HG02884 (cell line): Measurements from ENCODE around the gene RABL6.
"Not testable (repeated sequence)": the region's sequence is repeated elsewhere in the genome, so short reads cannot be mapped to it uniquely, and the experiment has no call there.

ENCODE experiments used
- ATAC-seq: cut with Tn5 transposase; IDR thresholded peaks from one replicate; pipeline ENCODE4 v1.9.1; 2021; ENCODE audit warnings: mild to moderate bottlenecking, moderate library complexity; ENCODE audit not compliant: unreplicated experiment

The RABL6 gene

DNA sequence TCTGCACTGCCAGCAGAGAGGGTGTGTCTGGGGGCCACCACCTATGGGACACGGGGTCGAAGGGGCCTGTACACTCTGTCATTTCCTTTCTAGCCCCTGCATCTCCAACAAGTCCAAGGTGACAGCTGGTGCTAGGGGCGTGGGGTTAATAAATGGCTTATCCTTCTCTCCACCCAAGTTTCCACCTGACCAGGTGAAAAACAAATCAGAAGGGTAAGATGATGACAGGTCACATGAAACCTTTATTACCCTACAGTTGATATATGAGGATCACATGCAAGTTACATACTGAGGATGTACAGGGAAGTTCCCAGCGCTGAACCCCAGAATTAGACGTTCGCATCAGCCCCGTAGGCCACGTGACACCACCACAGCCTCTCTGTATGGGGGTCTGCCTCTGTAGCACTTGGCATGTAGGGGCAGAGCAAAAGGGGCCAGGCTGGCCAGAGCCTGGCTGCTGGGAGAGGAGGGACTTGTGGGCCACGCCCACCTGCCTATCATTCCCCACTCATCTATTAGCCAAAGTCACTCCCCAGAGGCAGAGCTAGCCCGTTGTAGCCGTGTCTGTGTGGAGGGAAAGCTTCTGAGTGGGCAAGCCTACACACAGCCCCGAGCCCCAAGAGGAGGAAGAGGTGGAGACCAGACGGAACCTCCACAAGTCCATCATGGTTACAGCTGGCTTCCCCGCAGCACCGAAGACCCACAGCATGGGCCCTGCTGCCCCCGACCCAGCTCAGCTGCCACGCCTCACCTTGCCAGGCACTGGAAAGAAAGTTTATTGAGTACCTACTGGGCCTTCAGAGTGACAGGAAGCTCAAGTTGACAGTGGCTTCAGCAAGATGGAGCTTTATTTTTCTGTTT, 14.4 kb upstream of the RABL6 start:
- ATAC-seq = no peak

DNA sequence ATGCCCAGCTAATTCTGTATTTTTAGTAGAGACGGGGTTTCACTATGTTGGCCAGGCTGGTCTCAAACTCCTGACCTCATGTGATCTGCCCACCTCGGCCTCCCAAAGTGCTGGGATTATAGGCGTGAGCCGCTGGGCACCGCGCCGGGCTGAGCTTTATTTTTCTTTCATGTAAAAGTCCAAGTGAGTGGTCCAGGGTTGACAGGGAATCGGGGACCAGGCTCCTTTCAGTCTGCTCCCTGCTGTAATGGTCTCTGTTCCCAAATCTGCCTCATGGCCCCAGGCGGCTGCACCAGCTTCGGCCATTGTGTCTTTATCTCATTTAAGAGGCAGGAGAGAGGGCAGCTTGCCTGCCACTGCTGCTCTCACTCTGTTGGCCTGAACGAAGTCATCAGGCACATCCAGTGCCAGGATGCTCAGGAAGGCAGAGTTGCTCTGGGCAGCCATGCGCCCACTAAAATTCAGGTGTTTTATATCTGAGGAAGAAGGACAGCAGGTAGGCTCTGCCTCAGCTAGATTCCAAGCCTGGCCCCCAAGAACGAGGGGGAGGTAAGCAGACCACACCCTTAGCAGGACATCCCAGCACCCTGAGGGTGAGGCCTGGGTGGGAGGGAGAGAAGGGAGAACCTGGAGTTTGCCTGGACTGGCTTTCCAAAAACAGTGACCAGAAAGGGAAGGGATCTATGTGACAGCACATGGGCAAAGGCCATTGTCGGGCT, 13.3 kb upstream of the RABL6 start:
- ATAC-seq = no peak

DNA sequence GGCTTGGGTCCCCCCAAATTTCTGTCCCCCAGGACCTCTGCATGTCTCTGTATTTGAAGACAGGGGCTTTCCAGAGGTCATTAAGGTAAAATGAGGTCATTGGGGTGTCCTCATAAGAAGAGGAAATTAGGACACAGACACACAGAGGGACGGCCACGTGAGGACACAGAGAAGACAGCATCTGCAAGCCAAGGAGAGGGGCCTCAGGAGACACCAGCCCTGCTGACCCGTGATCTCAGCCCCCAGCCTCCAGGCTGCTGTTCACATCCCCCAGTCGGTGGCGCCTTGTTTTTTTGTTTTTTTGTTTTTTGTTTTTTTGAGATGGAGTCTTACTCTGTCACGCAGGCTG, 12.8 kb upstream of the RABL6 start:
- ATAC-seq = no peak

DNA sequence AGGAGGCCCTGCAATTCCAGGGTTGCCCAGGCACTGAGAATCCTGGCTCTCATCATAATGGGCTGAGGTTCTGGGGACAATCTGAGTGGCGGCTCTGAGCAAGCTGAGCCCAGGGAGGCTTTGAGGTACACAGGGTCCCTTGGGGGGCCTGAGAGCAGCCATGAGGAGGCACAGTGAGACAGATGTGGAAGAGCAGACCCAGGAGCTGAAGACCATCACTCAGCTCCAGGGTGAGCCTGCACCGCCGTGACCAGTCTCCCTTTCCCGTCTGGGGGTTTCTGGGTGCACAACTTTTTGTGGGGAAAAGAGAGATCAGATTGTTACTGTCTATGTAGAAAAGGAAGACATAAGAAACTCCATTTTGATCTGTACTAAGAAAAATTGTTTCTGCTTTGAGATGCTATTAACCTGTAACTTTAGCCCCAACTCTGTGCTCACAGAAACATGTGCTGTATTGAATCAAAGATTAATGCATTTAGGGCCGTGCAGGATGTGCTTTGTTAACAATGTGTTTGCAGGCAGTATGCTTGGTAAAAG, 11.4 kb upstream of the RABL6 start, which contains the start of gene CCDC183:
CCDC183 (plus strand) TSS at position 101 of the 537 bp plus-strand sequence; CDS start at position 161, 60 bp downstream.
- no peak for ATAC-seq

DNA sequence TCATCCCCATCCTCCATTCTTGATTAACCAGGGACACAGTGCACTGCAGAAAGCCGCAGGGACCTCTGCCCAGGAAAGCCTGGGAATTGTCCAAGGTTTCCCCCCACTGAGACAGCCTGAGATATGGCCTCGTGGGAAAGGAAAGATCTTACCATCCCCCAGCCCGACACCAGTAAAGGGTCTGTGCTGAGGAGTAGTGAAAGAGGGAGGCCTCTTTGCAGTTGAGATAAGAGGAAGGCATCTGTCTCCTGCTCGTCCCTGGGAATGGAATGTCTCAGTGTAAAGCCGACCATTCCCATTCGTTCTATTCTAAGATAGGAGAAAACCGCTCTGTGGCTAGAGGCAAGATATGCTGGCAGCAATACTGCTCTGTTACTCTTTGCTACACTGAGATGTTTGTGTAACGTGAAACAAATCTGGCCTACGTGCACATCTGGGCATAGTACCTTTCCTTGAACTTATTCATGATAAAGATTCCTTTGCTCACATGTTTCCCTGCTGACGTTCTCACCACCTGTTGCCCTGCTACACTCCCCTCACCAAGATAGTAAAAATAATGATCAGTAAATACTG, 10.9 kb upstream of the RABL6 start:
- not testable (repeated sequence) for ATAC-seq

DNA sequence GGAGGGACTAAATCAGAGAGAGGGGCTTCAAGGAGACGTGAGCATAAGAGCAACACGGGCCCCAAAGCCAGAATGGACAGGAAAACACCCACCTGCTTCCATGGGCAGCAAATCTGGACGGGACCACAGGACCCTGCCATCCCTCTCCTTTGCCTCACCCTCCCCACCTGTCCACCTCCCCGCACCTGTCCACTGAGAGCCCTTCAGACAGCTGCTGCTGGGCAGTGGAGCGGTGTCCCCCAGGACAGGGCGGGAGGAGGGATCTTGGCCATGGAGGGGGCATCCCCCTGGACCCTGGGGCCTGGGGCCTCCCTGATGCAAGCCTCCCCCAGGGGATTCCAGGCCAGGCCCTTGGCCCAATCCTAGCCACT, 9.1 kb upstream of the RABL6 start:
- no peak for ATAC-seq

DNA sequence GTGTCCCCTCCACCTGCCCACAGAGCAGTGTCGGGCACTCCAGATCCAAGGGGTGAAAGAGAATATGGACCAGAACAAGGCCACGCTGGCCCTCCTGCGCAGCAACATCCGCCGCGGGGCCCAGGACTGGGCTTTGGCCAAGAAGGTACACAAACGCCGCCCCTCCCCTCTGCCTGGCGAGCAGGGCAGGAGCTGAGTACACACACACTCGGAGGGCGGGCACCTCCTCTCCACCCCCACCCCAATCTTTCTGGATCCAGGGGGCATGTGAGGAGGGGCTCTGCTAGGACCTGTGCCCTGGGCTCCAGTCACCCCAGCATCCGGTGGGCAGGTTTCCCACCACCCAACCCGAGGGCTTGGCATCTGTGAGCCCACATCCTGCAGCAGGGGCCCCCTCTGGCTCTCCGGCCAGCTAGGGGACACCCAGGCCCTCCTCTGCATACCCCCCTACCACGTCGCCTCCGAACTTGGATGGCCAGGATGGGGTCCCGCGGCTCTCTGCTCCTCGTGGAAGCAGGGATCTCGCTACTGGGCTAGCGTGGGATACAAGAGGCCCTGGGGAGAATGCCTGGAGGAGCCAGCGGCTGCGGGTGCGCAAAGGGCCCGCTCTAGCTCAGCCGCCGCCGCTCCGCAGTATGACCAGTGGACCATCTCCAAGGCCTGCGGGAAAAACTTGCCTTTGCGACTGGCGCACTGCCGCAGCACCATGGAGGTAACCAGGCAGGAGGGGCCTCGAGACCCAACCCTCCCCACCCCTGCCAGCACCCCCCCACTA, 8.5 kb upstream of the RABL6 start:
- no peak for ATAC-seq

DNA sequence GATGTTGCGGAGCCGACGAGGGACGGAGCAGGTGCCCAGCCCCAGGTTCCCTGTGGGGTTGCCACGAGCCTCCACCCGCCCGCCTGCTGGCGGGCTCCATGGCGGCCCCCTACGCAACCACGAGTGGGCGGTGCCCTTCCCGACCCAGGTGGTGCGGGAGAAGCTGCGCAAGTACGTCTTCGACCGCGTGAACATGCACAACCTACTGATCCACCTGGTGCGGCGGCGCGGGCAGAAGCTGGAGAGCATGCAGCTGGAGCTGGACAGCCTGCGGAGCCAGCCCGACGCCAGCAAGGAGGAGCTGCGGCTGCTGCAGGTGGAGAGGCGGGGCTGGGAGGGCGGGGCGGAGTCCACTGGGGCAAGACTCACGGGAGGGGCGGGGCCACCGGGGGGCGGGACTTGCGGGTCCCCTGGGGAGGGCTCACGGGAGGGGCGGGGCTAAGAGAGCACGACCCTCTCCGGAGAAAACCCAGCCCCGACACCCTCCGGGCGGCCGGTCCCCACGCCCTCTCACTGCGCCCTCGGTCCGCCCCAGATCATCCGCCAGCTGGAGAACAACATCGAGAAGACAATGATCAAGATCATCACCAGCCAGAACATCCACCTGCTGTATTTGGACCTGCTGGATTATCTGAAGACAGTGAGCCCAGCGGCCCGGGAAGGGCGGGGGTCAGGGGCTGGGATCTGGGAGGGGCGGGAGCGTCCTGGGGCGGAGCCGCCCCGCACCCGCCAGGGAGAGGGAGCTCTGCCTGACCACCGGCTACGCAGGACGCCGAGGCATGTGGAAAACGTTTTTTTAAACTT, 7.7 kb upstream of the RABL6 start:
- no peak for ATAC-seq

DNA sequence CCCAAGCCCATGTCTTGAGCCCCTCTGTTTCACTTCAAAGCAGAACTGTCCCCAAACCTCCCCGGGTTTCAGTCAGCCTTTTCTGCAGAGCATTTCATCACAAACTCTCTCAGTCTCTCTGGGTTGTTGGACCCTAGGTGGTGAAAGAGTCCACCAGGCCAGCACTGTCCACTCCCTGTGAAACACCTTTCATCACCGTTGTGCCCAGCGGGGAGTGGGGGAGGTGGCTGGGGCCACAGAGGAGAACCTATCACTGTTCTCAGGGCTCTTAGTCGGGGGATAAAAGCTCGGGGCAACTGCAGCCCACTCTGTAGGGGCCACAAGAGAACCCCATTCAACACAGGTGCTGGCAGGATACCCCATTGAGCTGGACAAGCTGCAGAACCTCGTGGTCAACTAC, 5.4 kb upstream of the RABL6 start:
- ATAC-seq = no peak

DNA sequence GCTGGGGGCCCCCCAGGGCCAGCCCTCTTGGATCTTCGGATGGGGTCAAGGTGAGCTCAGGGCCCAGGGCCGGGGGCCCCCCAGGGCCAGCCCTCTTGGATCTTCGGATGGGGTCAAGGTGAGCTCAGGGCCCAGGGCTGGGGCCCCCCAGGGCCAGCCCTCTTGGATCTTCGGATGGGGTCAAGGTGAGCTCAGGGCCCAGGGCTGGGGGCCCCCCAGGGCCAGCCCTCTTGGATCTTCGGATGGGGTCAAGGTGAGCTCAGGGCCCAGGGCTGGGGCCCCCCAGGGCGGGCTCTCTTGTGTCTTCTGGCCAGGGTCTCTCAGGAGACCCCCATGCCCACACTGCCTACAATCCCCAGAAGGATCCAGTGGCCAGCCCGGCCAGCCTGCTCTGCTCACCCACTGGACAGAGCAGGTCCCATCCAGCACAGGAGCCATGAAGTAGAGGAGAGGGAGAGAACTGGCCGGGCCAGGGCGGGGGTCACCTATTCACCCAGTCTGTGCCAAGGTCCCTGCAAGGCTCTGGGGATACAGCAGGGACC, 4.7 kb upstream of the RABL6 start:
- not testable (repeated sequence) for ATAC-seq

DNA sequence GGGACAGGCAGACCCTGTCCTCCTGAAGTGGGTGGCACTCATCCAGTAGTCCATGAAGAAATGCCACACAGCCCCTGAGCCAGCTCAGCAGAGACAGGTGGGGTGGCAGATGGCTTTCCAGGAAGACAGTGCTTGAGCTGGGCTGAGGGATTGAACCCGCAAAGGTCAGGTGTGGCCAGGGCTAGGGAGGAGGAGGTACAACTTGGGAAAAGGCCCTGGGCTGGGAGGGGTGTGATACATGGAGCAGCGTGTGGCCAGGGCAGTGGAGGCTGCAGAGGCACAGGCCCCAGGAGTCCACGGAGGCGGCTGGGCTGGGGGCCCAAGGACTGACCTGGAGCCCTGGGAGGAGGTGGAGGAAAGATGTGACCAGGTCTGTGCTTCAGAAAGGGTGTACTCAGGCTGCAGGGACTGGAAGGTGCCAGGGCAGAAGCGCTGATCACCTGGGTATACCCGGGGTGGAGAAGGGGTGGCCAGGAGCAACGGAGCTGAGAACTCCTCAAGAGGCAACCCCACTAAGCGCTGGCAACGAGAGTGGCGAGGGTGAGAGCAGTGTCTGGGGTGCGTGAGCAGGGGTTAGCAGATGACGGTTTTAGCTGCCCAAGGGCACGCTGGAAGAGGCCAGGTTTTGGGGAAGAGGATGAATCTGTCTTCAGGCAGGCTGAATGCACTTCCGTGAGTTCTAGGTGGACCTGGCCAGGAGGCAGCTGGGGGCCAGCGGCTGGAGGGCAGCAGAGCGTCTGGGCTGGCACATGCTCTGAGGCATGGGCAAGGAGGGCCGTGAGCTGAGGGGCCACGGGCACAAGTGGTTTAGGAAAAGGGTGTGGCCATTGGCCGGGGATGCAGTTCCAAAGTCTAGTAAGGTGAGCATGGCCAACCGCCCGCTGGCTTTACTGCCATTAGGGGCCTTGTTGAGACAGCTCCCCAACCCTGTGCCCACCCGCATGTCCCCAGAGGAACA, 3.9 kb upstream of the RABL6 start:
- no peak for ATAC-seq

DNA sequence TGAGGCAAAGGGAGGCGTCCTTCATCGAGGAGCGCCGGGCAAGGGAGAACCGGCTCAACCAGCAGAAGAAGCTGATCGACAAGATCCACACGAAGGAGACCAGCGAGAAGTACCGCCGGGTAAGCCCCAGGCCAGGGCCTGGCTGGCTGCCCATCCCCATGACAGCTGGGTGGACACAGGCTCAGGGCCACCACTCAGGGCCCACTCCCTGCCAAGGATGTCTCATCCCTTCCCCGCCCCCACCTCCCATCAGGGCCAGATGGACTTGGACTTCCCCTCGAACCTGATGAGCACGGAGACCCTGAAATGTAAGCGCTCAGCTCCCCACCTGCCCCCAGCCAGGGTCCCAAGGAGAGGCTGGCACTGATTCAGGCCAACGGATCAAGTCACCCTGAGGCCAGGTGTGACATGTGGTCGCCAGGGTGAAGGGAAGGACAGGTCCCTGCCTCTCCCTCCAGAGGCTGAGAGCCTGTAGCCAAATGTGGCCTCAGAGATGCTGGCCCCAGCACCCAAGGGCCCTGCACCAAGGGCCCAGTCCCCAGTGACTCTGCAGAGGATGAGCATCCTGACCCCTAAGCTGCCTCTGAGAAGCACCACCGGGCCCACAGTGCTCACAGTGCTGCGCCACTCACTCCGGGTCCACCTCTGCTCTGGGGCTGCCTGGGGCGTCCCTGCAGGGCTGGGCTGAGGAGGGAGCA, 3.1 kb upstream of the RABL6 start:
- no peak for ATAC-seq

DNA sequence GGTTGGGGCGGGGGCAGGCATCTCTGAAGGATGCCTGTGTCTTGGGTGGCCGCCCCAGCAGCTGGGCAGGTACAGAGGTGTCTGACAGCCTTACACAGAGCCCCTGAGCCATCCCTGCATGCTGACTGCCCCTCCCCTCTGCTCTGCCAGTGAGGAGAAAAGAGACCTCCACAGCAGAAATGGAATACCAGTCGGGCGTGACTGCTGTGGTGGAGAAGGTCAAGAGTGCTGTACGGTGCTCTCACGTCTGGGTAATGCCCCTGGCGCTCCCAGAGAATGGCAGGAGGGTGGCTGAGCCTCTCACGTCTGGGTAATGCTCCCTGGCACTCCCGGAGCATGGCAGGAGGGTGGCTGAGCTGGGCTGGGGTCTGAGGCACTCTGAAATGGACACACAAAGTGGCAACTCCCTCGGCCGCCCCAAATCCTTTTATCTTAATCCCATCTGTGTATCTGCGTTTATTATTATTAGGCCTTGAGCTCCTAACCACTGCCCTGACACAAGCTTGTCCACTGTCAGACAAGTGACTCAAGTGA, 2.5 kb upstream of the RABL6 start:
- no peak for ATAC-seq

DNA sequence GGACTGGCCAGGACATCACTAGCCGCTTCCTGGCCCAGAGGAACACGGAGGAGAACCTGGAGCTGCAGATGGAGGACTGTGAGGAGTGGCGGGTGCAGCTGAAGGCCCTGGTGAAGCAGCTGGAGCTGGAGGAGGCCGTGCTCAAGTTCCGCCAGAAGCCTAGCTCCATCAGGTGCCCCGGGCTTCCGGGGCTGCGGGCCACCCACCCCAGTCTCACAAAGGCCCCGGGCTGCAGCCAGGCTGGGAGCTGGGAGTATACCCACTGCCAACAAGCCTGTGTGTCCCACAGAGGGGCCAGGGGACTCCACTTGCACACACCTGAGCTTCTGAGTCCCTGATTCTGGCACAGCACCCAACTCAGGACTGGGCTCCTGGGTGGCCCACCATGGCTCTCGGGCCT, 1.7 kb upstream of the RABL6 start:
- ATAC-seq = no peak

DNA sequence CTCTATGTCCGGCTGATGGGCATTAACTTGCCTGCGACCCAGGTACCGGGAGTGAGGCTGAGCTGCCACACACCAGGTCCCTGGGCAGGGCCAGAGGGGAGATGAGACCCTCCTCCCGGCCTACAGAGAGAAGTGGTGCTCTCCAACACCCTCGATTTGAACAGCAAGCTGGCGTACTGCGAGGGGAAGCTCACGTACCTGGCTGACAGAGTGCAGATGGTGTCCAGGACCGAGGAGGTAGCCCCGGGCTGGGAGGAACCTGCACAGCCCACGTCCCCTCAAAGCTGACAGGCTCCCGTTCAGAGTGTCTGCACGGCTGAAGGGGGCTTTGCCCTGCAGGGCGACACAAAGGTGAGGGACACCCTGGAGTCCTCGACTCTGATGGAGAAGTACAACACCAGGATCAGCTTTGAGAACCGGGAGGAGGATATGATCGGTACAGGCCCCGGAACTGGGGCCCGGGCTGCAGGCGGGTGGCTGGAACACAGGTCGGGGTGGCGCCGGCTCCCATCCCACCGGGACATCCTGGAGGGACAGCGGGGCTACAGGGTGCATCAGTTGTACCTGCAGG, 1.0 kb upstream of the RABL6 start:
- ATAC-seq = no peak

DNA sequence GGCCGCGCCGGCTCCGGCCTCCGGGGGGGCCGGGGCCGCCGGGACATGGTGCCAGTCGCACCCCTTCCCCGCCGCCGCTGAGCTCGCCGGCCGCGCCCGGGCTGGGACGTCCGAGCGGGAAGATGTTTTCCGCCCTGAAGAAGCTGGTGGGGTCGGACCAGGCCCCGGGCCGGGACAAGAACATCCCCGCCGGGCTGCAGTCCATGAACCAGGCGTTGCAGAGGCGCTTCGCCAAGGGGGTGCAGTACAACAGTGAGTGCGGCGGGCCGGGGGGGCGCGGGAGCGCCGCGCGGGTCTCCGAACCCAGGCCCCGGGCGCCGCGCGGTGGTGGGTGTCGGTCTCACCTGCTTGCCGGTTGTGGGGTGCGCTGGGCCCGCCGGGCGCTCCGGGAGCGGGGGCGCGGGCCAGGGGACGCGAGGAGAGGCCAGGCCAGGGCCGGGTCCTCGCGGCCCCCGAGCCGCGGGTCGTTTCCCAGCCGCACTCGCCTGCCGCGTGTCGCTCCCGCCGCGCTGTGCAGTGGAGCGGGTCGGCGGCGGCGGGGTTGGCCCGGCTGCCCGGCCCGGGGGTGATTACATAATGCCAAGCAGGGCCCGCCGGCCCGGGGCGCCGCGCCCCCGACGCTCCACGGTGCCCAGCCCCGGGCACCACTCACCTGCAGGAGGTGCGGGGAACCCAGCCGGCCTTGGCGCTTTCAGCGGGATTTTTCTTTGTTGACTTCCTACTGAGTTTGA, 492 bp downstream of the RABL6 start:
- ATAC-seq = peak; percentile 37

DNA sequence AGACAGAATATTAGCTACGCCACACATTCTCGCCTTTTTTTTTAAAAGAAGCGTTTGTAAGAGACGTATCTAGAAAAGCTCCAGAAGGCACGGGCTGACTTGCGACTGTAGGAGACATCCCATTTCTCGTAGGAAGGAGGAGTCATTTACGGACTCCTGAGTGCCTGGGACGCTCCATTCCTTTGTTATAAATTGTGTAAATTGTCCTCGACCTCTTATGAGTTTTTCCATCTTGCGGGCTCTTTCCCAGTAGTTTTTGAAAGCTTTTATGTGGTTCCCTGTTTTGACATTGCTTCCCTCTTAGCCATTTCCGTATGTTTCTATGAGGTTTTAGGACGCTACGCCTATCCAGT, 1.0 kb downstream of the RABL6 start:
- ATAC-seq = no peak
